Measurements from ENCODE around the gene CCL15.
A peak's percentile ranks its signal among the peaks of the same experiment; 100 is the strongest.

Gene CCL15

DNA sequence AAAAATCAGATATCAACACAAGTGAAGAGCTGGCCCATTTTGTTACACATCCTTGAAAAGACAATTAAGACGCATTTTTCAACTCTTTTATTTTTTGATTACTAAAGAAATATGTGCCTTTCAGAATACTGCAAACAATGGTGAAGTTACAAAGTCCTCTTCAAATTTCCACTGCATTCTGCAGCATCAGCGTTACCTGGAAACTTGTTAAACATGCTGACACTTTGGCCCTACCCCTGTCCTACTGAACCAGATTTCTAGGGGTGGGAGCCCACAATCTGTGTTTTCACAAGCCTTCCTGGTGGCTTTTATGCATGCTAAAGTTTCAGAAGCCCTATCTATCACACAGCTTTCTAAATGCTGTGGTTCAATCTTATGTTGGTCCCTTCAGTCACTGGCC lies 10.3 kb downstream of the CCL15 start:
- no peak for DNase-seq

DNA sequence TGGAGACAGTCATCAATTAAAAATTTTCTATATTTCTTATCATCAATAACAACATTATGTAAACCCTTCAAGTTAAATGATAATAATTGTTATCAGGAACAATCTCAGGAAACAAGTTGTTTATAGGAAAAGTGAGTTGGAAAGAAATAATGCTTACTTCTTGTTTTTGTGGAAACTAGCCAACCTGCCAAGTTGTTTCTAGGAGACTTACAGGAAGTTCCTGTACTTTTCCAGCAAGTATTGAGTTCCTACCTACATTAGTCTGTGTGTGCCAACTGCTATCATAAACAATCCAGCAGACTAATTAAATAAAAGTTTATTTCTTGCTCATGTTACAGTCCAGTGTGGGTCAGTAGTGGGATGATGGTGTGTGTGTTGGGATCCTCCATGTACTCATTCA lies 13.2 kb downstream of the CCL15 start:
- DNase-seq = no peak

DNA sequence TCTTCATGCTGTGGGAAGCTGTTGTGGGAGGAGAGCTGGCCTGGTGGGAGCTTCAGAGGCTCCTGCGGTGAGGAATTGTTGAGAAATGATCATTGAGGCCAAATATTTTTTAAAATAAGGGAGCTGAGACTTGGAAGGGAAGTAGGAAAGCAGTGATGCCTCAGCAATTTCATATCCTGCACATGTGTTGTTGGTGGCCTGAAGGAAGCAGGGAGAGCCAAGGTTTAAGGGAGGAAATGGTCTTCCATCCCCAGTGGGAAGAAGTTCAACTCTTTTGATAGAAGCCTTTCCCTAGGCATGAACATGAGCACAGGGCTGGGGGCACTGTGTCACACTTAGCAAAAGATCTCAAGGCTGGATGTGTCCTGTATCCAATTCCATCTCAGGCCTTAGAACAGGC lies 14.7 kb downstream of the CCL15 start, which contains the start of gene CCL14:
Gene CCL14, minus strand, starts transcription at position 87 of the 400 bp plus-strand sequence. Its CDS starts 80 bp downstream, at position 7.
- peak in 2 of 4 experiments; percentile 9 to 33 for DNase-seq

DNA sequence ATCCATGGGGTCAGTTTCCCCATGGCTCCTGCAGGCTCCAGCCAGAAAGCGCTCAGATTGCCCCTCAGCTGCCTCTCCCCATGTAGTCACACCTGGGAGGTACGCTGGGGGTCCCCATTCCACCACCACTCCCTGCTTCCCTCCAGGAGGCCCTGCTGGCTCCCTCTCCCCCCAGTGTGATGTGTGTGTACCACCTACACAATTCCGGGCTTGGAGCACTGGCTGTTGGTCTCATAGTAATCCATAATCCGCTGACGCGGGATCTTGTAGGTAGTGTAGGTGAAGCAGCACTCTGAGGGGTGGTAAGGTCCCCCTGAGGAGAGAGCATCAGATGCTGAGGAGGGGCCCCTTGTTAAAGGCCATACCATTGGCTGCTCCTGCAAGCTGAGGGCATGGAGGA lies 17.2 kb downstream of the CCL15 start:
- no peak for DNase-seq

DNA sequence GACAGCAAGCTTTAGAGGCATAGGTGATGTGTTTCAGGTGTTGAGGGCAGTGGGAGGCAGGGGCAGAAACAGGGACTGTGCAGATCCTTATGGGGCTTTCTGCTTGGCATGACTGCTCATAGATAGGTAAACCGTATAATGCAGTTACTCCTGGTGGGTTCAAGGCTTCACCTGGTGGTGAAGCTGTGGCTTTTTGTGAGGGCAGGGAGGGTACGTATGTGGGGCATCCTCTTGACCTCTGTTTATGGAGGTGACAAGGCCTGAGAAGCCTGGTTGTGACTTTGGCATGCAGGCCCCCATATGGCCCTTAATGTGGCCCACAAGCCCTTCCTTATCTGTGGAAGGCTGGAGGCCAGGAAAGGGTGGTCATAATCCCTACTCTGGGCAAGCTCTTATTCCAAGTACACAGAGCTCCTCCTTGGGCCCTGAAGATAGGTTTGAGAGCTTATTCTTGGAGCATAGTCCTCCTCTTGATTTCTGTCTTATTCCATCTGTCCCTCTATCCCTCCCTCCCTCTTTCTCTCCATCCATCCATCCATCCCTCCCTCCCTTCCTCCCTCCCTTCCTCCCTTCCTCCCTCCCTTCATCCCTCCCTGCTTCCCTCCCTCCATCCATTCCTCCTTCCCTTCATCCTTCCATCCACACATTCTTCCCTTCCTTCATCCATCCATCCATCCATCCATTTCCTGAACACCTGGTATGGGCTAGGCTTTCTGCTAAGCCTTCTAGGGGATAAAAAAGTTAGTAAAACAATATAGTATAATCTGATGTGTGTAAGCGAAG lies 18.8 kb downstream of the CCL15 start:
- no peak for DNase-seq

DNA sequence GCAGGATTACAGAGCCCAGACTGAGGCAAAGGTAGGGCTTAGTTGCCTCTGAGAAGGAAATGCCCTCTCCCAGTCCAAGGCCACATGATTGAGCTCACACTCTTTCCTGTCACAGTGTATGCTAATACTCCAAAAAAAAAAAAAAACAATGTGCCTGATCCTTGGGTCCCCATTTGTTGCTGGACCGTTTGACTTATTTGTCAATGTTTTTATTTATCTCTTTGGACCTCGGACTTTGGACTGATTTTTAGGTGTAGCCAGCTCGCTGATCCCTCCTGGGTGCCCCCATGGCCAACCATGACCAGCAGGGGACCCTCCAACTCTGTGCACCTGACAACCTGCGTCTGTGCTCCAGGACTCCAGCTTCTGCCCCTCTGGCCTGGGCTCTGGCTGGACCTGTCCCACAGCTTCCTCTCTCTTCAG lies 19.4 kb downstream of the CCL15 start:
- DNase-seq = peak in 1 of 4 experiments; percentile 20

DNA sequence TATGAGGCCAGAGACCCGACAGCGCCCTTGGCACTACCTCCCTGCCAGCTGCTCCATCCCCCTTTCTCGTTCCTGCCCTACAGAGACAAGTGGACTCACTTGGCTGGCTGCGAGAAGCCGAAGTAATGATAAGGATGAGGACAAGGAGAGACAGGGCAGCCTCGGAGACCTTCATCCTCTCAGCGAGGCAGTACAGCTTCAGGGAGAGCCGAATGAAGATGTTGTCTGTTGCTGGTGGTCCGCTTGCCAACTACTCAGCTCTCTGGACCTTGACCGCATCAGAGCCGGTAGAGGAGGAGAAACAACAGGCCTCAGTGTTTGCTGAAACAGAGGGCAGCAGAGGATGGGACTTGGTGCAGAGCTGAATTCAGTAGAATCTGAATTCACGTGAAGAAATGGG lies 20.1 kb downstream of the CCL15 start, which contains the start of gene CCL16:
Gene CCL16, minus strand, starts transcription at position 252 of the 400 bp plus-strand sequence. Its CDS starts 77 bp downstream, at position 175.
- no peak for DNase-seq

DNA sequence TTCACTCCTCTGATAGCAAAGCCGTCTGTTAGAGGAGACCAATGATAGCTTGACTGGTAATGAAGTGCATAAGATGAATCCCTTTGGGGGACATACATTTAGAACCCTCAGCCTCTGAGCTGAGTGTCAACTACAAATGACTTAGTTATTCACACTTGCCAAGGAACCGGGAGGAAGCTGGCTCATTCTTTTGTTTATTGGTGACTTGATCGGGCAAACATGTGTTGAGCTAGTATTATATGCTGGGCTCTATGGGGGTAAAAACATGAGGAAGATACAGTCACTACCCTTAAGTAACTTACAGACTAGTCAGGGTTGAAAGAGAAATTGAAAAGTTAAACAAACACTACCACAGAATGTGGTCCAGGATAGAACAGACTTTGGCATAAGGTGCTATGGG lies 23.0 kb downstream of the CCL15 start:
- no peak for DNase-seq

DNA sequence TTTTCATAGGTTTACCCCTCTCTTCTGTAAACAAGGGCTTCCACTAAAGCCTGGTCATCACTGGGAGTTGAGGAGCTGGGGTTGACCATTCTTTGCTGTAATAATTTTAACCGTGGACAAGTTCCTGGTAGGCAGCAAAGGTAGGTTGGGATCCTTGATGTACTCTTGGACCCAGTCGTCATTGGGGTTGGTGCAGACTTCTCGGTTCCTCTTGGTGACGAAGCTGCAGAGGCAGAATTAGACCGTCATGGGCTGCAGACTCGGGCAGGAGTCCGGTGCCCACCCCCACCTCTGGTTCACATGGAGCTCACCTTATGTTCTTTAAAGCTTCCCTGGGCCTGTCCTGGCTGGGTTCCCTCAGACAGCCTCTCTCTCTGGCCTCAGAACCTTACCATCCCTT lies 23.8 kb downstream of the CCL15 start:
- no peak for DNase-seq

DNA sequence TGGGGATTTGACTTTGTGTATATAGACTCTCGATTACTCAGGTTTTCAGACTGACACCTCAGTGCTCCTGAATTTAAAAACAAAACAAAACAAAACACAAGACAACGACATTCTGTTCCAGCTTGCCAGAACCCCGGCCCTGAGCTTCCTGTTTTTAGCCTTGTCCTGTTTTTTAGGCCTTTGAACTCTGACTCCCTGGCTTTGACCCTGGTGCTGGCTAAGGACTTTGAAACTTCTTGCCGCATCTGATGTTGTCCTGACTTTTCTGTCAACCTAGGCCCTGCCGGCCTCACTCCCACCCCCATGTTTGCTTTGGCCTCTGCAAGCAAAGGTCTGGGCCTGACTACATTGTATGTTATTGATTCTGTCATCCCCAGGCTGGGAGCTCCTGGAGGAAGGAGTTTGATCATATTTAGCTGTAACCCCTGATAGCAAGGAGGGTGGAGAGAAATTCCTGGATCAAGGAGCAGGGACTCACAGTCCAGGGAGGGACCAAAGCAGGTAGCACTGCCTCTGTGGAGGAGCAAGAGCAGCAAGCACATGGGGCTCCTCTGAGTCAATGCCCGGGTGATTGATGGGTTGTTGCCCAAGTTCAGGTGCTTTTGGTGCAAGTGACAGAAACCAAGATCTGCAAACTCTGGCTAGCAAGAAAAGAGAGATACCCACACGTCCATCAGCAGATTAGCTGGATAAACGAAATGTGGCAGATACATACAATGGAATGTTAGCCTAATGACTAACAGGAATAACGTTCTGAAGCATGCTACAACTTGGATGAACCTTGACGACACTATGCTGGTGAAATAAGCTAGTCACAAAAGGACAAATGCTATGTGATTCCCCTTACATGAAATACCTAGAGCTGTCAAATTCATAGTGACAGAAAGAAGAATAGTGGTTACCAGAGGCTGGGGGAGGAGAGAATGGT lies 27.8 kb downstream of the CCL15 start:
- peak; percentile 9 to 51 (median 38) for DNase-seq

DNA sequence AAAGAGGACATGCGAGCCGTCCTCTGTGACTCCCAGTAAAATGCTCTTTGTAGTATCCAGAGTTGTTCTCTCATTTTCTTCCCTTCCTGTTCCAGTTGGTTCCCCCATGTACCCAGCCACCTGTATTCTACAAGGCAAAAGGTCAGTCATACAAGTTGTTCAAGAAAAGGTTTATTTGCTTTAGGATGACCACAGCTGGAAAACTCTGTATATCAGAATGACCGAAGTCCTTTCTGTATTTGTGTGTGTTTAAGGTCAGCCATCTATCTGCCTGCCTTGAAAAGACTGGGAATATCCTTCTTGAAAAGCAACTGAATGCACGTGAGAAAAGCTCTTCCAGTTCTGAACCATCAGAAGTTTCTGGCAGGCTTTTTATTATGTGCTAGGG lies 28.4 kb downstream of the CCL15 start:
- DNase-seq = no peak

DNA sequence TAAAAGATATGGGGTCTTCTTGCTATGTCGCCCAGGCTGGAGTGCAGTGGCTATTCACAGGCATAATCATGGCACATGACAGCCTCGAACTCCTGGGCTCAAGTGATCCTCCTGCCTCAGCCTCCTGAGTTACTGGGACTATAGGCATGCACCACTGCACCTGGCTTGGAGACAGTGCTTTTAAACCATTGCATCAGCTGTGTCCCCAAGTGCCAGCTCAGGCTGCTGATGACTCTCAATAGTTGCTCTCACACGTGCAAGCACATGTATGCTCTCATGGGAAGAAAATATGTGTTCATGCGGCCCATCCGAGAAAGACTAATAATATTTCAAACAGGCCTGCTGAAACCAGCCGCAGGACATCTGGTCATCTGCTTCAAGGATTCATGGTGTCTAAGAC lies 28.8 kb downstream of the CCL15 start:
- DNase-seq = no peak

DNA sequence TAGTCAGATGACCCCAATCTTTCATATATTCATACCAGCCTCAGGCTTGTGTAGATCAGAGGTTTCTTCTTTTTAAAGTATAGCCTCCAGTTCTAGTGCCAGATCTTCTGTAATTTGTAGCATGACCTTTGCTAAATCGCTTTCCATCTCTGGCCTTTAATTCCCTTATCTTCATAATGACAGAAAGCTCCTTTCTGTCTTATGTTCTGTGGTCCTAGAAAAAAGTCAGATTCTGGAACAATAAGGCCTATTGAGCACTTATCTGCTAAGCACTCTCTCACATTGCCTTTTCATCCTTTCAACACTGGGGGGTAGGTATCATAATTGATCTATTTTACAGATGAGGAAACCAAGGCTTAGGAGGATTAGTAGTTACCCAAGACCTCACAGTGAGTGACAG lies 29.3 kb downstream of the CCL15 start:
- no peak for DNase-seq

DNA sequence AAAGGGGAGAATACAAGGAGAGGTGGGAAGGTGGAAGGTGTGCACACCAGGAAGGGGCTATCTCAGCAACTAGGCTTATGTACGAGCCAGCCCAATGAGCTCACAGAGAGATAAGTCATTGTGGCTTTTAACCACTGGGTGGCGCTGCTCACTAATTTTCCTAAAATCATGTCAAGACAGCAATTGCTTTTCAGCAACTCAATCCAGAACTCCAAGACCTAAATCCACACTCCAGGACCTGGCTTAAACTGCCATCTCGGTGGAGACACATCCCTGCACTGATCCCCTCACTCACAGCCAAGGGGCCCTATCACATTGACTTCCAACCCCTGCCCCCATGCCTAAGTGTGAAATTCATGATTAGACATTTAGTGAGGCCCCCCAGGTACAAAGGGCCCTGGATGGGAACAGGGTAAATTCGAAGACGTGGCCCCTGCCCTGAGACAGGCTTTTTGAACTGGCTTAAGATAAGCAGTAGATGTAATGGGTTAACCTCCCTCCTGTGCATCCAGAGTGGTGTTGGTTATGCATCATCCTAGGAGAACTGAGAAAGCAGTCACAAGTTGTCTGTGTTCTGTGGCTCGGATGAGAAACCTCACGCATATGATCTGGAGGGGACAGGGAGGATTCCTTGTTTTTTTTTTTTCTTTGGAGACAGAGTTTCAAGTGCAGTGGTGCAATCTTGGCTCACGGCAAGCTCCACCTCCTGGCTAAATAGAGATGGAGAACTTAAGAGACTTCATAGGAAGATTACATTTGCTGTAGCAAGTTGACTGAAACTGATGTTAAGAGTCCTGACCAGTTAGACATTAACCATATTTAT lies 31.6 kb downstream of the CCL15 start:
- peak; percentile 85 to 93 (median 88) for DNase-seq

DNA sequence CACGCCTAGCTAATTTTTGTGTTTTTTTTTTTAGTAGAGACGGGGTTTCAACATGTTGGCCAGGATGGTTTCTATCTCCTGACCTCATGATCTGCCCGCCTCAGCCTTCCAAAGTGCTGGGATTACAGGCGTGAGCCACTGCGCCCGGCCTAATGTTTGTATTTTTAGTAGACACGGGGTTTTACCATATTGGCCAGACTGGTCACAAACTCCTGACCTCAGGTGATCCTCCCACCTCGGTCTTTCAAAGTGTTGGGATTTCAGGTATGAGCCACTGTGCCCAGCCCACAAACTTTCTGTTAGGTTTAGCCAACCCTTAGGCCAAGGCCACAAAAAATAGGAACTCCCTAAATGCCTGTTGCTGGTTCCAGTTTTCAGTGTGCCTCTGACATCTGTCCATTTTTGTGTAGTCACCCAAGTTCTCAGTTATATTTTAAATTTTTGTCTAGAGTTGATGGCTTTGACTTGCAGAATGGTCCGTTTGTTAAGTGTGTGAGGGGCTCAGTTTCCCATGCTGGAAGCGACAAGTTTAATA lies 32.8 kb downstream of the CCL15 start:
- DNase-seq = no peak

DNA sequence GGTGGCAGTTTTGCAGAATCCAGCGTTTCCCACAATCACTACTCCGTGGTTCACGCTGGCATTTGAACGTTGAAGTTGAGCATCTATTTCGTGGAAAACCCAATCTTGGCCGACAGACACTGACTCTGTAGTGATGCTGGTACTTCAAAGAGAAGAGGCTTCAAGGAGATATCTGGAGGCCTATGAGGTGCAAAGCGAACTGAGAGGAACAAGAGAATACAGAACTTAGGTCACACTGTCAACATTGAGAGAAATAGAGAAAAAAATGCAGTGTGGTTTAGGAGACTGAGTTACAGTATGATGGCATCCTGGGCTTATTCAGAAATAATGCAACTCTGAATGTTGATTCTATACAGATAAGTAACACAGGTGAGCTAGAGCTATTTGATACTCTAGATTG lies 36.1 kb downstream of the CCL15 start:
- DNase-seq = no peak

DNA sequence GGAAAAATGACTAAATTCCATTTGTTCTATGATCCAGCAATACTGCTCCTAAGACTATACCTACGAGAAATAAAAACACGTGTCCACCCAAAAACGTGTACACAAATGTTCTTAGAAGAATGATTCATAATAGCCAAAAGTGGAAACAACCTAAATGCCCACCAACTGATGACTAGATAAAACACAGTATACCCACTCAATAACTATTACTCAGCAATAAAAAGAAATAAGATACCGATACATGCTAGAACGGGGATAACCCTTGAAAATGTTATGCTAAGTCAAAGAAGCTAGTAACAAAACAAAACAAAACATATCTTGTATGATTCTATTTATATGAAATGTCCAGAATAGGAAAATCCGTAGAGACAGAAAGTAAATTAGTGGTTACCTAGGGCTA lies 37.7 kb downstream of the CCL15 start:
- DNase-seq = no peak

DNA sequence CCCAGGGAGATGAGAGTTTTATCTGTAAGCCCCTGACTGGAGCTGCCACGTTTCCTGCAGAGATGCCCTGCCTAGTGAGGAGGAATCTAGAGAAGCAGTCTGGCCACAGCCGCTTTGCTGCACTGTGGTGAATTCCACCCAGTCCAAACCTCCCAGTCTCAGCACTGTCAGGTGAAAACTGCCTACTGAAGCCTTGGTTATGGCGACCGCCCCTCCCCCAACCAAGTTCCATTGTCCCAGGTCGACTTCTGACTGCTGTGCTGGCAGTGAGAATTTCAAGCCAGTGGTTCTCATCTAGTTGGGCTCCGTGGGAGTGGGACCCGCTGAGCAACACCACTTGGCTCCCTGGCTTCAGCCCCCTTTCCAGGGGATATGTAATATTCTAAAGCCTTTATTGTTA lies 47.6 kb downstream of the CCL15 start:
- no peak for DNase-seq

DNA sequence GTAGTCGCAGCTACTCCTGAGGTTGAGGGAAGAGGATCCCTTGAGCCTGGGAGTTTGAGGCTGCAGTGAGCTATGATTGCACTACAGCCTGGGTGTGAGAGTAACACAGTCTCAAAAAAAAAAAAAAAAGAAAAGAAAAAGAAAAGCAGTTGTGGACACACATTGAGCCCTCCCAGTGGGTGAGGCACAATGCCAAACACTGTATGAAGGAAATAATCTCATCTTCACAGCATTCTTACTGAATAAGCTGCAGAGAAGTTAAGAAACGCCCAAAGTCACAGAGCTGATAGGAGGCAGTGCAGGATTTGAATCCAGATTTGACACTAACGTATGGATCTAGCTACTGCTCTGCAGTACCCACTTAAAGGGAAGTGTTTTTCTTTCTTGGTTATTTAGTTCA lies 52.0 kb downstream of the CCL15 start:
- no peak for DNase-seq

DNA sequence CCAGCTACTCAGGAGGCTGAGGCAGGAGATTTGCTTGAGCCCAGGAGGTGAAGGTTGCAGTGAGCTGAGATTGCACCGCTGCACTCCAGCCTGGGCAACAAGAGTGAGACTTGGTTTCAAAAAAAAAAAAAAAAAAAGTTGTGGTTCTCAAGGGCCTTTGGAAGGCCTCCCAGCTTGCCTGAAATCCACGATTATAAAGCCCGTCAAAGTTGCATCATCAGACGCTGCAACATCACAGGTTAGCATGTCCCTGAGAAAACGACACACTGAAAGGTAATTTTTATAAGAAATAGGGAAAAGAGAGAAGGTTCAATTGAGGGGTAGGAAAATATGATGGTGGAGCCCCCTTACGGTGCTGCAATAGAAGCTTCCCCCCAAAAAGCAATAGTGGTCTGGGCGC lies 53.3 kb downstream of the CCL15 start:
- DNase-seq = no peak

All from suppressor macrophage (primary cell).